GM12878 (cell line): Measurements from ENCODE around the gene CDCP1. TPM values are rescaled to one million over a fixed set of nuclear protein-coding genes. Genes with fewer than 3 reads are reported as not detected.

Experiments used
- ATAC-seq: fragments of 200-7000 bp; cut with Tn5 transposase; 3 replicates; pipeline ENCODE4 v1.9.1; 2020; ENCODE audit warnings: mild to moderate bottlenecking, moderate library complexity
- BruUV-seq: library from RNA; stranded (reverse); fragments of 400-500 nt; replicated peaks from 2 replicates; lab custom pipeline; 2021; lab: Mats Ljungman, UMichigan
- CTCF ChIA-PET: fragments of 300-600 bp; sonication (Branson Sonifier 250); formaldehyde crosslinking; extraction: SDS; loops from one replicate; lab custom pipeline; 2021; ENCODE audit warnings: inconsistent platforms; lab: Yijun Ruan, JAX
- POLR2A ChIA-PET: fragments of 350-600 bp; formaldehyde crosslinking; extraction: SDS; loops from one replicate; lab custom pipeline; 2021; ENCODE audit warnings: inconsistent platforms; lab: Charles Lee
- RAD21 ChIA-PET: fragments of 300-600 bp; sonication (Branson Sonifier 250); formaldehyde crosslinking; loops from one replicate; lab custom pipeline; 2023; ENCODE audit warnings: antibody characterized with exemption; ENCODE audit not compliant: unreplicated experiment; lab: Charles Lee
- SMC1A ChIA-PET: fragments of 300-600 bp; sonication (Branson Sonifier 250); formaldehyde crosslinking; loops from one replicate; lab custom pipeline; 2023; ENCODE audit not compliant: unreplicated experiment, uncharacterized antibody; lab: Charles Lee
- DNase-seq: peaks from one replicate; pipeline ENCODE4 v3.0.0-alpha.2; 2011; ENCODE audit warnings: low read depth, low spot score
- FAIRE-seq: peaks from 3 replicates; lab custom pipeline; 2011; peaks lifted over from hg19 to GRCh38; lab: Jason Lieb, UNC
- H2AFZ ChIP-seq: 2 replicates; pipeline ENCODE4 v1.6.0; 2011; ENCODE audit warnings: low read depth, low read length, control low read depth; ENCODE audit not compliant: control insufficient read depth
- H3K27ac ChIP-seq: 2 replicates; pipeline ENCODE4 v1.5.1; 2011; ENCODE audit warnings: control low read depth; ENCODE audit not compliant: control insufficient read depth, insufficient read depth
- H3K27me3 ChIP-seq, 2 experiments: replicated peaks in 1 of 2; 2 replicates each; pipeline versions ENCODE4 v1.6.0 to v1.6.1; 2011; ENCODE audit warnings: low read length in 1 of 2; ENCODE audit not compliant: control insufficient read depth in 2 of 2, insufficient read depth in 2 of 2
- H3K36me3 ChIP-seq, 2 experiments: 2 replicates each; pipeline ENCODE4 v1.5.1; 2011; ENCODE audit warnings: low read length in 1 of 2; ENCODE audit not compliant: control insufficient read depth in 2 of 2, insufficient read depth in 2 of 2
- H3K4me1 ChIP-seq: 2 replicates; pipeline ENCODE4 v1.6.1; 2011; ENCODE audit warnings: mild to moderate bottlenecking, low read length, moderate library complexity, mixed read lengths; ENCODE audit not compliant: control insufficient read depth, insufficient read depth
- H3K4me2 ChIP-seq: 2 replicates; pipeline ENCODE4 v1.6.0; 2011; ENCODE audit warnings: control low read depth; ENCODE audit not compliant: control insufficient read depth, insufficient read depth
- H3K4me3 ChIP-seq: fragments of 200-600 bp; sonication (generic); 2 replicates; pipeline ENCODE4 v1.5.1; 2016
- H3K79me2 ChIP-seq: 2 replicates; pipeline ENCODE4 v1.6.0; 2011; ENCODE audit warnings: low read length; ENCODE audit not compliant: control insufficient read depth, insufficient read depth
- H3K9ac ChIP-seq: 2 replicates; pipeline ENCODE4 v1.8.0; 2011; ENCODE audit warnings: low read length, control low read depth, mixed read lengths; ENCODE audit not compliant: control insufficient read depth, insufficient read depth
- H3K9me3 ChIP-seq: replicated peaks from 3 replicates; pipeline ENCODE4 v1.5.1; 2011; ENCODE audit warnings: mild to moderate bottlenecking, low read length; ENCODE audit not compliant: control insufficient read depth, insufficient read depth
- H4K20me1 ChIP-seq: 2 replicates; pipeline ENCODE4 v1.6.0; 2011; ENCODE audit not compliant: control insufficient read depth, insufficient read depth
- BRCA1 ChIP-seq: IDR thresholded peaks from 2 replicates; pipeline ENCODE4 v1.6.1; 2011; ENCODE audit warnings: low read depth, low read length, improper control_type of control experiment
- CHD1 ChIP-seq: IDR thresholded peaks from 2 replicates; pipeline ENCODE4 v1.6.1; 2012; ENCODE audit warnings: low read depth, low read length, improper control_type of control experiment
- EGR1 ChIP-seq, 2 experiments: IDR thresholded peaks; 1 replicate in 1 of 2; 2 replicates in 1 of 2; pipeline ENCODE4 v1.6.1; 2011 to 2012; ENCODE audit warnings: low read depth in 2 of 2, low read length in 2 of 2, borderline replicate concordance in 1 of 2, mild to moderate bottlenecking in 1 of 2, moderate library complexity in 1 of 2
- IKZF1 ChIP-seq: fragments of 450-650 bp; conservative IDR thresholded peaks from 2 replicates; pipeline ENCODE4 v1.6.1; 2017; ENCODE audit warnings: antibody characterized with exemption, mild to moderate bottlenecking
- JUNB ChIP-seq: IDR thresholded peaks from 2 replicates; pipeline ENCODE4 v1.6.1; 2016; ENCODE audit warnings: antibody characterized with exemption, mild to moderate bottlenecking
- PML ChIP-seq: IDR thresholded peaks from 2 replicates; pipeline ENCODE4 v1.6.1; 2012; ENCODE audit warnings: low read length, inconsistent platforms
- REST ChIP-seq: IDR thresholded peaks from 2 replicates; pipeline ENCODE4 v1.6.1; 2012; ENCODE audit warnings: mild to moderate bottlenecking, low read depth, low read length
- SMAD5 ChIP-seq: IDR thresholded peaks from 2 replicates; pipeline ENCODE4 v1.6.1; 2016; ENCODE audit warnings: antibody characterized with exemption, low read depth
- SREBF2 ChIP-seq: IDR thresholded peaks from 2 replicates; pipeline ENCODE4 v1.6.1; 2012; ENCODE audit warnings: mild to moderate bottlenecking, low read length
- ZNF217 ChIP-seq: fragments of 450-650 bp; IDR thresholded peaks from 2 replicates; pipeline ENCODE4 v1.6.1; 2017; ENCODE audit warnings: antibody characterized with exemption, mild to moderate bottlenecking
- ZNF24 ChIP-seq: fragments of 450-650 bp; IDR thresholded peaks from 2 replicates; pipeline ENCODE4 v1.6.1; 2017; ENCODE audit warnings: antibody characterized with exemption, mild to moderate bottlenecking
- ZNF384 ChIP-seq: IDR thresholded peaks from 2 replicates; pipeline ENCODE4 v1.6.1; 2012; ENCODE audit warnings: low read depth, mild to moderate bottlenecking, low read length, improper control_type of control experiment, borderline replicate concordance
- WGBS: methylation state at CpG from one replicate; pipeline ENCODE4 v1.1.6; 2016; ENCODE audit warnings: low lambda C conversion rate; ENCODE audit not compliant: insufficient replicate concordance, insufficient coverage; ENCODE audit errors: missing lambda C conversion rate; 5-methylcytosine and 5-hydroxymethylcytosine counted together
- in situ Hi-C: fragments of 300-500 bp; cut with MboI; formaldehyde crosslinking; loops from 9 replicates; pipeline ENCODE4 v1.14.3; 2018; ENCODE audit warnings: mixed read lengths
- intact Hi-C: fragments of 100-400 bp; cut with micrococcal nuclease; formaldehyde crosslinking; loops from one replicate; pipeline ENCODE4 v1.14.2; 2022; ENCODE audit not compliant: unreplicated experiment
- polyA plus RNA-seq, 11 experiments: library from polyadenylated mRNA; depleted of rRNA in 4 of 11; unstranded in 6 of 11; stranded (reverse) in 5 of 11; fragments of >200 nt; fragmentation: Nextera tagmentation in 4 of 11; fragmentation: Illumina TruSeq in 1 of 11; extraction: Ambion mirVana in 4 of 11; extraction: Trizol in 1 of 11; gene quantifications; 1 replicate in 1 of 11; 2 replicates in 10 of 11; pipeline versions ENCODE4 v1.2.1 to v1.2.3, GENCODE V29; 2011 to 2016; ENCODE audit warnings: inconsistent platforms in 2 of 11, missing spikeins in 2 of 11, low read depth in 1 of 11
- total RNA-seq, 4 experiments: library from RNA; depleted of rRNA in 3 of 4; stranded (reverse); fragments of >200 nt in 3 of 4; fragmentation: Illumina TruSeq in 1 of 4; extraction: Trizol in 1 of 4; gene quantifications; 2 replicates each; pipeline versions ENCODE4 v1.2.1 to v1.2.3, GENCODE V29; 2013 to 2021
- TF ChIP-seq, protein P1 (sequence below), 3 experiments: IDR thresholded peaks in 2 of 3; conservative IDR thresholded peaks in 1 of 3; 2 replicates each; pipeline ENCODE4 v1.5.1; 2011; ENCODE audit warnings: low read depth in 3 of 3, low read length in 3 of 3, mild to moderate bottlenecking in 3 of 3, control low read depth in 2 of 3, moderate library complexity in 2 of 3, inconsistent platforms in 1 of 3, mixed read lengths in 1 of 3; ENCODE audit not compliant: control insufficient read depth in 2 of 3, insufficient read depth in 1 of 3; ENCODE audit errors: extremely low read depth in 1 of 3

CDCP1 gene
- total and polyA plus RNA-seq, 10 of the 15 experiments (the other 5 are each of a cell fraction or from before 2014, with no cell fraction given) = 0.35 to 2.2 (median 0.86) TPM

- Histone ChIP-seq H3K27me3 (no peaks in the 10 kb centered on the region; a peak in 1 of 4 replicates), H3K4me1 (no peaks in the 10 kb centered on the region), H3K4me3 (no peak overlapping the region), H2AFZ (no peak overlapping the region), H3K4me2 (no peak overlapping the region), H3K9me3 (no peaks in the 10 kb centered on the region), H3K9ac (no peak overlapping the region)
- RAD21 ChIA-PET = interaction anchor here (1.7 kb wide), 1 partner anchor 23 kb away, joined by 4 read pairs; no protein-coding TSS in a partner anchor
- in situ Hi-C loops = no loop called here
- CTCF ChIA-PET = interaction anchor here (1.6 to 2.4 kb wide), 3 partner anchors 20 to 112 kb away, joined by 5 to 12 read pairs (median 9); no protein-coding TSS in a partner anchor
- DNase-seq (no peak), FAIRE-seq (no peak)
- TF ChIP-seq ZNF217 = no peak
- no peak for TF ChIP-seq SMAD5
- TF ChIP-seq ZNF24 = no peak
- no peak for TF ChIP-seq ZNF384
- no peak for TF ChIP-seq EGR1 (IDR thresholded peaks at IDR 0.05; ENCODE audit: borderline replicate concordance in 1 of 2, low read depth in 2 of 2, low read length in 2 of 2)
- TF ChIP-seq, protein P1, sequence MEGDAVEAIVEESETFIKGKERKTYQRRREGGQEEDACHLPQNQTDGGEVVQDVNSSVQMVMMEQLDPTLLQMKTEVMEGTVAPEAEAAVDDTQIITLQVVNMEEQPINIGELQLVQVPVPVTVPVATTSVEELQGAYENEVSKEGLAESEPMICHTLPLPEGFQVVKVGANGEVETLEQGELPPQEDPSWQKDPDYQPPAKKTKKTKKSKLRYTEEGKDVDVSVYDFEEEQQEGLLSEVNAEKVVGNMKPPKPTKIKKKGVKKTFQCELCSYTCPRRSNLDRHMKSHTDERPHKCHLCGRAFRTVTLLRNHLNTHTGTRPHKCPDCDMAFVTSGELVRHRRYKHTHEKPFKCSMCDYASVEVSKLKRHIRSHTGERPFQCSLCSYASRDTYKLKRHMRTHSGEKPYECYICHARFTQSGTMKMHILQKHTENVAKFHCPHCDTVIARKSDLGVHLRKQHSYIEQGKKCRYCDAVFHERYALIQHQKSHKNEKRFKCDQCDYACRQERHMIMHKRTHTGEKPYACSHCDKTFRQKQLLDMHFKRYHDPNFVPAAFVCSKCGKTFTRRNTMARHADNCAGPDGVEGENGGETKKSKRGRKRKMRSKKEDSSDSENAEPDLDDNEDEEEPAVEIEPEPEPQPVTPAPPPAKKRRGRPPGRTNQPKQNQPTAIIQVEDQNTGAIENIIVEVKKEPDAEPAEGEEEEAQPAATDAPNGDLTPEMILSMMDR (IDR thresholded peaks at IDR 0.05 in 2 of 3, conservative IDR thresholded peaks at IDR 0.05 in 1 of 3; ENCODE audit: control insufficient read depth in 2 of 3, extremely low read depth in 1 of 3, insufficient read depth in 1 of 3, low read depth in 3 of 3, low read length in 3 of 3) = no peak
- no peak for TF ChIP-seq SREBF2
- TF ChIP-seq PML = no peak
- no peak for TF ChIP-seq JUNB
- TF ChIP-seq BRCA1 = no peak
- no peak for TF ChIP-seq REST
- TF ChIP-seq CHD1 = no peak
- no peak for TF ChIP-seq IKZF1
- TF ChIP-seq, all 136 proteins: peak for 0
- SMC1A ChIA-PET = interaction anchor here (0.9 to 2.1 kb wide), 5 partner anchors 12 to 57 kb away, joined by 3 to 13 read pairs (median 3); no protein-coding TSS in a partner anchor
- POLR2A ChIA-PET = interaction anchor here (1.3 kb wide), 1 partner anchor 32 kb away, joined by 3 read pairs; no protein-coding TSS in a partner anchor
- Histone ChIP-seq H4K20me1 (no peaks in the 10 kb centered on the region), H3K36me3 (no peaks in the 10 kb centered on the region), H3K79me2 (no peaks in the 10 kb centered on the region), H3K27ac (no peak overlapping the region)
- no TSS peak for BruUV-seq
- ATAC-seq = no peak
- intact Hi-C loops = no loop called here
- 39% methylated on average over 5 of the region's 5 CpGs for WGBS
Measured at GRCh38 chr3:45098310-45098709, 47.9 kb downstream of the CDCP1 start.
